ENCODE data around the gene MAP3K3.
A peak's percentile ranks its signal among the peaks of the same experiment; 100 is the strongest.

MAP3K3 gene

GRCh38 chr17:63652106-63652505 lies 29.9 kb downstream of the MAP3K3 start:
- Mint-ChIP-seq H3K36me3 (peaks cover 20% of the 10 kb centered on the region in 2 donors), H3K27ac (peak overlapping the region; percentile 48)

GRCh38 chr17:63653050-63653449 lies 30.8 kb downstream of the MAP3K3 start:
- Mint-ChIP-seq H3K4me3 (no peak overlapping the region), H3K36me3 (peaks cover 20 to 23% of the 10 kb centered on the region in 2 donors), H3K9me3 (no peaks in the 10 kb centered on the region), H3K27me3 (no peaks in the 10 kb centered on the region), H3K4me1 (peaks cover 4 to 23% of the 10 kb centered on the region in 2 donors), H3K27ac (no peak overlapping the region)
- no peak for DNase-seq
- no peak for ATAC-seq (replicated peaks)

More at GRCh38 chr17:63652106-63652505, 29.9 kb downstream of the MAP3K3 start:
- Mint-ChIP-seq H3K9me3 (no peaks in the 10 kb centered on the region), H3K27me3 (no peaks in the 10 kb centered on the region), H3K4me3 (no peak overlapping the region), H3K4me1 (peaks cover 5 to 25% of the 10 kb centered on the region in 2 donors)
- ATAC-seq (replicated peaks) (no peak), DNase-seq (no peak)

DNA sequence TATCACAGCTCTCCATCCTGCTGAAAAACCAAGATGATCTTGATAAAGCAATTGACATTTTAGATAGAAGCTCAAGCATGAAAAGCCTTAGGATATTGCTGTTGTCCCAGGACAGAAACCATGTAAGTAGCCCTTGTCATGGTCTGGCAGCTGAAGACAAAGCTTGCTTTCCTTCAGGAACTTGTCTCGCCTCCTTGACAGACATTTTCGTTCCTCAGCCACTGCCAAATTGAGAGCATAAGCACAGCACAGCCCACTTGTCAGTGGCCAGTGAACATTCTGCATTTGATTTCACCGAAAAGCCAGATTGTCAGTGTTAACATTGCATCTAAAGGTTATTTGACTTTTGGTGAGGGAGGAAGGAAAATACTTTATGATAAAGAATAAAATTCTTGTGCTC lies 35.6 kb downstream of the MAP3K3 start:
- no peak for ATAC-seq (replicated peaks)
- Mint-ChIP-seq H3K4me1 (peaks cover 0 to 7% of the 10 kb centered on the region in 2 donors), H3K4me3 (no peak overlapping the region), H3K27me3 (no peaks in the 10 kb centered on the region), H3K36me3 (peaks cover 28 to 30% of the 10 kb centered on the region in 2 donors), H3K27ac (no peak overlapping the region), H3K9me3 (no peaks in the 10 kb centered on the region)
- DNase-seq, result no peak

GRCh38 chr17:63658366-63658765 lies 36.1 kb downstream of the MAP3K3 start:
- peaks cover 25 to 30% of the 10 kb centered on the region in 2 donors for H3K36me3 Mint-ChIP-seq
- no peaks in the 10 kb centered on the region for H3K27me3 Mint-ChIP-seq
- peaks cover 0 to 7% of the 10 kb centered on the region in 2 donors for H3K4me1 Mint-ChIP-seq
- H3K4me3 Mint-ChIP-seq, result no peak overlapping the region
- ATAC-seq (replicated peaks) (no peak), DNase-seq (no peak)
- H3K27ac Mint-ChIP-seq, result no peak overlapping the region
- no peaks in the 10 kb centered on the region for H3K9me3 Mint-ChIP-seq

DNA sequence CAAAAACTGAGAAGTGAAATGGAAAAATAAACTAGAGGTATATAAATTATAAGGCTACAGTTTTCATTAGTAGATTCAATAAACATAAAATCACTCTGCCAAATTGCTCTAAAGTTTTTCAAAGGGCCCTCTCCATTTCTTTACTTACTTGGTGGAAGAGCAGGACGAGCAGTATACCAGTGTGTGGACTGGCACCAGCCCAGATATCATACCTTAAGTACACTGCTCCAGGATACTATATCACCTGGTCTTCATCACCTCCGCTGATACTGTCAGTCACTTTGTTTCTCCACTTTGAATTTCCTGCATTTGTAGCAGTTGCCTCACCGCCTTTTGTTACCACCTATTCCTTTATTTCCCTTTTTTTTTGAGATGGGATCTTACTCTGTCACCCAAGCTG lies 37.6 kb downstream of the MAP3K3 start:
- Mint-ChIP-seq H3K4me1 (peaks cover 7% of the 10 kb centered on the region in 2 donors), H3K27me3 (no peaks in the 10 kb centered on the region), H3K27ac (no peak overlapping the region), H3K9me3 (no peaks in the 10 kb centered on the region), H3K36me3 (peaks cover 22 to 31% of the 10 kb centered on the region in 2 donors), H3K4me3 (no peak overlapping the region)
- ATAC-seq (replicated peaks) (no peak), DNase-seq (no peak)

DNA sequence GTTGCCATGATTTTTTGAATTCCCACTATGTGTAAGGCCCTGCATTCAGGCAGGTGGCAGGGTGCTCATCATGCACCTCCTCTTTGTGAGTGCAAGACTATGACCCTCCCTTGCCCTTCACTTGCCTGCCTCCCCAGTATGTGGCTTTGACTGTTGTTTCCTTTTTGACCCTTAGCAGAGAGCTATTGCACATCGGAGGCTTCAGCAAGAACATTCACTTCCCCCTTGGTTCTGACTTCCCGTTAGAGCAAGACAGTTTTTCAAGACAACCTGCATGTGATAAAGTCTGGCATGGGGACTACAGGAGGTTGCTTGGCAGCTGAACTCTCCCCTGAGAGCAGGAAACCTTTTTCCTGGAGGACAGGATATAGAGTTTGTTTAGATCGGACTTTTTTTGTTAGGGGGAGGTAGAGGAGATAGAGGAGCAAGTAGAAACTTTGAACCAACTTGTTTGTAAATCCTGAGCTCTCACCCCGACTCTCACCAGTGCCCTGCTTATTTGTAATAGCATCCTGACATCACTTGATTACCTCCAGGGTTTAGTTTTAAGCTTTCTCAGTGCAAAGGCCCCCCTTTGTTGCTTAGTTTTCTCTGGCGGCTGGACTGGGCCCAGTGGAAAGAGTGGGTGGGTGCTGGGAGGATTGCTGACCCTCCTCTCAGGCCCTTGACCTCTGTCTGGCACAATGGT lies 43.5 kb downstream of the MAP3K3 start:
- peak; percentile 17 for DNase-seq
- Mint-ChIP-seq H3K4me3 (peak overlapping the region in 1 of 2 donors; percentile 31), H3K27ac (peak overlapping the region; percentile 92), H3K9me3 (no peaks in the 10 kb centered on the region), H3K4me1 (peaks cover 20 to 40% of the 10 kb centered on the region in 2 donors), H3K36me3 (peaks cover 28 to 30% of the 10 kb centered on the region in 2 donors), H3K27me3 (no peaks in the 10 kb centered on the region)
- ATAC-seq (replicated peaks), result peak; percentile 97 to 98

GRCh38 chr17:63672856-63673255 lies 50.6 kb downstream of the MAP3K3 start:
- Mint-ChIP-seq H3K27me3 (no peaks in the 10 kb centered on the region), H3K27ac (no peak overlapping the region), H3K36me3 (peaks cover 26 to 38% of the 10 kb centered on the region in 2 donors), H3K4me3 (no peak overlapping the region), H3K9me3 (no peaks in the 10 kb centered on the region), H3K4me1 (peaks cover 2 to 22% of the 10 kb centered on the region in 2 donors)
- DNase-seq (no peak), ATAC-seq (replicated peaks) (no peak)

- H3K4me3 Mint-ChIP-seq, result no peak overlapping the region
- peaks cover 7 to 15% of the 10 kb centered on the region in 2 donors for H3K4me1 Mint-ChIP-seq
- H3K27ac Mint-ChIP-seq, result no peak overlapping the region
- no peak for DNase-seq
- H3K9me3 Mint-ChIP-seq, result no peaks in the 10 kb centered on the region
- no peaks in the 10 kb centered on the region for H3K27me3 Mint-ChIP-seq
- ATAC-seq (replicated peaks), result no peak
- peaks cover 25 to 31% of the 10 kb centered on the region in 2 donors for H3K36me3 Mint-ChIP-seq
These were observed 53.0 kb downstream of the MAP3K3 start for GRCh38 chr17:63675231-63675606.

DNA sequence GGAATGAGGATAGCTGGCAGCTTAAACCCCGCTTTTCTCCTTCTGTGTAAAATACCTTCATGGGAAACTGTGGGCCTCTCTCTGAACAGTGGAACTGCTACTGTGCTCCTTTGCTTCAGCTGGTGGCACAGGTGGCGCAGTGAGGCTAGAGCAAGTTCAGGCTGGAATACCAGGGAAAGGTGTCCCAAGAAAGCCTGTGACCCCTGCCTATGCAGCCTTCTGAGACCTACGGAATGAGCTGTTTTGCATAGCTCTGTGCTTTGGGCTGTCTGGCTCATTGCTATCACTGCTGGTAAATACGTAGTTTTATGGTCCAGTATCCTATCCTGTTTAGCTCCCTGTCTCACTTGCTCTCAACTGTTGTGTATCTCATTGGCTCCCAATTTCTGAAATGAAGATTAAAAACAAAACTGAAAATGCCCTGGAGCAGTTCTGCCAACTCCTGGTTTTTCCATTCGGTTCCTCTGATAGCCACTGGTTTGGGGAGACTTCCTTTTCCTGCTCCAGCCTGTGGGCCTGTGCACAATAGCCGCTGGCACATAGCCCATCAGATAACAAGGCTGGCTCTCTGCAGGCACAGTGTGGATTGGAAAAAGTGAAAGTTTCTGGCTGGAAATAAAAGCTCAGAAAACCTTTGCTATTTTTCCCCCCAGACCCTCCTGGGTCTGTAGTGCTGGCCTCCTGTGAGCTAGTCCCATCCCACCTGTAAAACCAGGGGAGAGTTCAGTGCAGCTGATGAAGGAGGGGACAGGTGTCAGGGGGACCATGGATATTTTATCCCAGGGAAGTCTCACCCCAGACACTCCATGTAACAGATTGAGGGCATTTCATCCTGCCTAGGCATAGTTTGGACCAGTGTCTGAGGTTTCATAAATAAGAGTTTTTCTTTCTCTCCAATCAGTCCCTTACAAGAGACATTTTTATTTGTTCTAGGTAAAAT lies 53.7 kb downstream of the MAP3K3 start:
- Mint-ChIP-seq H3K36me3 (peaks cover 22 to 30% of the 10 kb centered on the region in 2 donors), H3K4me3 (no peak overlapping the region), H3K27ac (no peak overlapping the region), H3K4me1 (peaks cover 7 to 15% of the 10 kb centered on the region in 2 donors), H3K9me3 (no peaks in the 10 kb centered on the region), H3K27me3 (no peaks in the 10 kb centered on the region)
- DNase-seq (no peak), ATAC-seq (replicated peaks) (no peak)

GRCh38 chr17:63676584-63676983 lies 54.4 kb downstream of the MAP3K3 start:
- no peak overlapping the region for H3K27ac Mint-ChIP-seq
- H3K4me1 Mint-ChIP-seq, result peaks cover 7 to 15% of the 10 kb centered on the region in 2 donors
- no peak for ATAC-seq (replicated peaks)
- no peak overlapping the region for H3K4me3 Mint-ChIP-seq
- peaks cover 24 to 35% of the 10 kb centered on the region in 2 donors for H3K36me3 Mint-ChIP-seq
- H3K9me3 Mint-ChIP-seq, result no peaks in the 10 kb centered on the region
- no peaks in the 10 kb centered on the region for H3K27me3 Mint-ChIP-seq
- no peak for DNase-seq

DNA sequence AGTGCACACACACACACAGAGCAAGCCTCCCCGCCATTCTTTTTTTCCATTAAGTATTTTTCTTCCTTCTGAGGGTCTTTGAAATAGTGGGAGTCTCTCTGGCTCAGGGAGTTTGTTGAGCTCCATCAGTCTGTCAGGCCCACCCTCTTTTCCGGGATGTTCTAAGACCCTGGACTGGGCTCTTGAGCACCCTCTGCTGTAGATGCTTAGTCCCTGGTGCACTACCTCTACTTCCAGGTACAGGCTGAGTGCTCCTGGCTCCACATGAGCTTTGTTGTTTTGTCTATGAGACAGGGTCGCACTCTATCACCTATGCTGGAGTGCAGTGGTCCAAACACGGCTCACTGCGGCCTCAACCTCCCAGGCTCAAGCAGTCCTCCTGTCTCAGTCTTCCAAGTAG lies 57.0 kb downstream of the MAP3K3 start:
- Mint-ChIP-seq H3K9me3 (no peaks in the 10 kb centered on the region), H3K4me3 (no peak overlapping the region), H3K36me3 (peaks cover 27 to 47% of the 10 kb centered on the region in 2 donors), H3K27me3 (no peaks in the 10 kb centered on the region), H3K4me1 (peaks cover 10 to 19% of the 10 kb centered on the region in 2 donors), H3K27ac (no peak overlapping the region)
- no peak for ATAC-seq (replicated peaks)
- no peak for DNase-seq

DNA sequence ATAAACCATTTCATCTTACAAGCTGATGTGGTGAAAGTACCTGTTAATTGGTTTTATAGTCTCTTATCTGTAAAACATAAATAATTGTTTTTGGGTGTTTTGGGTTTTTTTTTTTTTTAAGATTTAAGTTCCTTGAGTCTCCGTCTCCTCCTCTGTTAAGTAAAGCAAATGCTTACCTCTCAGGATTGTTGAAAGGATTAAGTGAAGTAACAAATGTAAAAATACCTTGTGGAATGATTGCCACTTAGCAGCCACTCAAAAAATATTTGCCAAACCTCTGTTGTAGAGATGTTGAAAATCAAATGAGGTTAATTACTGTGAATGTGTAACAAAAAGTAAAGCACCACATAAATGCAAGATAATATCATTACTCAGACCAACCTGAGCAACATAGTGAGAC lies 58.5 kb downstream of the MAP3K3 start:
- H3K27ac Mint-ChIP-seq, result no peak overlapping the region
- H3K27me3 Mint-ChIP-seq, result no peaks in the 10 kb centered on the region
- H3K36me3 Mint-ChIP-seq, result peaks cover 23 to 47% of the 10 kb centered on the region in 2 donors

GRCh38 chr17:63681530-63681929 lies 59.3 kb downstream of the MAP3K3 start:
- ATAC-seq (replicated peaks) (no peak), DNase-seq (no peak)
- Mint-ChIP-seq H3K36me3 (peaks cover 23 to 53% of the 10 kb centered on the region in 2 donors), H3K4me3 (no peak overlapping the region), H3K4me1 (peaks cover 14 to 17% of the 10 kb centered on the region in 2 donors), H3K27me3 (no peaks in the 10 kb centered on the region), H3K27ac (peak overlapping the region; percentile 38), H3K9me3 (no peaks in the 10 kb centered on the region)

More for the DNA sequence above, 58.5 kb downstream of the MAP3K3 start:
- ATAC-seq (replicated peaks) (no peak), DNase-seq (no peak)
- Mint-ChIP-seq H3K4me1 (peaks cover 8 to 10% of the 10 kb centered on the region in 2 donors), H3K9me3 (no peaks in the 10 kb centered on the region), H3K4me3 (no peak overlapping the region)

- Mint-ChIP-seq H3K4me1 (peaks cover 14 to 17% of the 10 kb centered on the region in 2 donors), H3K27me3 (no peaks in the 10 kb centered on the region), H3K27ac (peak overlapping the region; percentile 22), H3K4me3 (no peak overlapping the region), H3K36me3 (peaks cover 23 to 52% of the 10 kb centered on the region in 2 donors), H3K9me3 (no peaks in the 10 kb centered on the region)
- ATAC-seq (replicated peaks), result peak; percentile 24 to 58
- DNase-seq, result no peak
These were observed 60.2 kb downstream of the MAP3K3 start for GRCh38 chr17:63682441-63682840.
